ENCODE data around the gene FAM25G.

- TF ChIP-seq EZH2phosphoT487 (IDR thresholded peaks at IDR 0.05; ENCODE audit: borderline replicate concordance) = no peak
- TF ChIP-seq RAD21 (IDR thresholded peaks at IDR 0.05; ENCODE audit: low read depth) = no peak
- TF ChIP-seq CTCF (IDR thresholded peaks at IDR 0.05 in 2 of 3, conservative IDR thresholded peaks at IDR 0.05 in 1 of 3; ENCODE audit: borderline replicate concordance in 1 of 3, insufficient read depth in 1 of 3, low read depth in 2 of 3, low read length in 2 of 3) = no peak
- TF ChIP-seq POLR2AphosphoS5 (IDR thresholded peaks at IDR 0.05; ENCODE audit: low read depth, low read length) = no peak
- no peak for TF ChIP-seq POLR2A (IDR thresholded peaks at IDR 0.05; ENCODE audit: borderline replicate concordance, extremely low read depth, insufficient read depth, insufficient read length)
Measured at GRCh38 chr10:47449102-47449978, 42.2 kb downstream of the FAM25G start.
